ENCODE data around the gene MYO7B.

MYO7B gene

DNA sequence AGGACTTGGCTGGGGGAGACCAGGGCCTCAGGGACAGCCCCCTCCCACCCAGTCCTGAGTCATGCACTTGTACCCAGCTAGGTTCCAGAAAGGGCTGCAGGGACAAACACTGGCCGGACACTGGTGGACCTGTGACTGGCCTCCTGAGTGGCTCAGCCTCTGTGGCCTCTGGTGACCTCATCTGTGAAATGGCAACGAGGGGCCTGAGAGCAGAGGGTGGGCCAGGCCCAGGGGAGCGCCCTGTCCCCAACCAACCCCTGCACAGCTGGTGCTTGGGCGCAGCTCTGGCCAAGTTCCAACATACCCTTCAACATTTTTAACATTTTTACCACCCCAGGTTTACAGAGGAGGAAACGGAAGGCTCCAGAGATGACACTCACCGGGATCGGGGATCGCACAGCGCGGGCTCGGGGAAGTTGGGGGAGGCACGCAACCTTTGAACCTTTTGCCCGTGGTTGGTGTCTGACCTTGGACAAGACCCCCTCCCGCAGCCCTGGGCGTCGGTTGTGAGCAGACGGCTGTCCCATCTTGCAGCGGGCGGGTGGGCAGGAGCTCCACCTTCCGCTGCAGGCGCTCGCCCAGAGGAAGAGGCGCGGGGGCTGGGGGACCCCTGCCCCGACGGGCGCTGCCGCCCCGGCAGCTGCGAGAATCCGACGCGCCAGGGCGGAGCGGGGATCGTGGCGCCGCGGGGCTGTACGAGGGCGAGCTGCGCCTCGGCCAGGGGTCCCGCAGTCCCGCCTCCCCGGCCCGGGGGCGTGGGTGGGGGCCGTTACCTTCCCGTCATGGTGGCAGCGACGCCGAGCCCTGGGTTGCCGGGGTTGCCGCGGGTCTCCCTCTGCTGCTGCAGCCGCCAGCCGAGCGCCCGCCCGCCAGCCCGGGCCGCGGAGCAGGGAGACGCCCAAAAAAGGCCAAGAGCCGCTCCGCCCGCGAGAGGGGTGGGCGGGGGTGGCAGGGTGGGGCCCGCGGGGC, 139.0 kb downstream of the MYO7B start:
- DNase-seq, result no peak

DNA sequence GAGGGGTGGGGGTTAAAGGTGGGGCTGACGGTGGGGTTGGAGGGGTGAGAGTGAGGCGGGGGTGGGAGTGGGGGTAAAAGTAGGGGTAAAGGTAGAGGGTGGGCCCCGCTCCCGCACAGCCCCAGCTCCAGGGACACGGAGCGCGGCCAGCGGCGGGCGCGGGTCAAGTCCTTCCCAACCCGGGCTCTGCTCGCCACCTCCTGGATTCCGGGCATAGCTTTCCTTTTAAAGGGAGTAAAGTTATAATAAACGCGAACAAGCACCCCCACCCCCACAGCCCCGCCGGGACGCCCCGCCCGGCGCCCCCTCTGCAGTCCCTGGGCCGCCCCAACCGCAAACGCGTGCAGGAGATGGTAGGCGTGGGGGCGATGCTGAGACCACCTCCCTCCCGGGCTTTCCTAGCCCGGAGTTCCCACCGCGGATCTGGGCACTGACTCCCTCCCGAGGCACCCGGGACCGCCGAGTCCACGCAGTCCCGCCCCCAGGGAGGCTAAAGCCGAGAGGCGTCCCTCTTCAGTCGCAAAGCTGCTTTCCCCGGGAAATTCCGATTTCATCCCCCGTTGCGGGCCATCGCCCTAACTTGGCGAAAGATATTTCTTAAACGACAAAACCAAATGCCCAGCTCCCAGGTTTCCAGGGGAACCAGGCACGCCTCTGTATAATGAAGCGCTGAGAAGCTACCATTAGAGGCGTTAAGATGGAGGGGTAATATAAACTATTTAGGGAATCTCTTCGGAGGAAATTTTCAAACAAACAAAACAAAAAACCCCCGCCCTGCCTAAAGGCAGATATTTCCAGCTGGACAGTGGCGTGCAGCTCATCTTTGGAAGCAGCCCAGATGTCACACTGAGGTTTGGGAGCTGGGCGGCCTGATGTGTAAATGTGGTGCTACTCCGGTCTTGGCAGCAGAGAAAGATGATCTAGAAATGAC, 140.1 kb downstream of the MYO7B start, which contains the start of gene LIMS2:
TSS of gene LIMS2 (minus strand) at position 200 of the 931 bp plus-strand sequence. CDS start 506 bp downstream, outside the sequence.
- peak in 3 of 51 donors; percentile 28 to 47 (median 35) for DNase-seq

DNA sequence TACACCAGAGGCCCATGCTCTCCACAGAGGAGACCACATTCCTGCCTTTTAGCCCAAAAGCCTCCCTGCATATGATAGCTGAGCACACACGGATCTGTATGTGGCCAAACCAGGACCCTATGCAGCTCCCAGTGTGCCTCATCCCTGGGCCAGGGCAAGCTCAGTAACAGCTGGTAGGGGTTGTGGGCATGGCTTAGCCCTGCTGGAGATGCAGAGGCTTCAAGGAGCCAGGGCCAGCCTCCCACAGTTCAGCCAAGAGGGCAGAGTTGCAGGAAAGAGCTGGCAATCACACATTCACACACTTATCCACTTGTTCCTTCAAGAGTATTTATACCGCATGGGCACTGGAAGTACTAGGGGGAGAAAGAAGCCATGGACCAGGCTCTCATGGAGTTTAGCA, 141.4 kb downstream of the MYO7B start:
- no peak for DNase-seq

DNA sequence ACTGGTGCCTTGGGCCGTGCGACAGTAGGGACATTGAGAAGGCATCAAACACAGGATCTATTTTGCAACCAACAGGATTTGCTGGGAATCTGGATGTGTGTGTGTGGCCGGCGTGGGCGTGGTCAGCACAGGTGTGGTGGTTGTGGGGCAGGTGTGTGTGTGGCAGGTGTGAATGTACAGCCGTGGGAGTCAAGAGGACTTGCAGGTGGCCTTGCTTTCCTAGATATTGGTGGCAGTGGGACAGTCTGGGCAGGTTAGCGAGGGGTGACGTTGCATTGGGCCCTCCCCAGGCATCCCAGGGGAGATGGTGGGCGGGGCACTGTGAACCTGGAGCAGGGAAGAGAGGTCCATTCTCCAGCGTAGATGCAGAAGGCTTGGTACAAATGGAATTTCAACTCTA, 143.0 kb downstream of the MYO7B start:
- no peak for DNase-seq

DNA sequence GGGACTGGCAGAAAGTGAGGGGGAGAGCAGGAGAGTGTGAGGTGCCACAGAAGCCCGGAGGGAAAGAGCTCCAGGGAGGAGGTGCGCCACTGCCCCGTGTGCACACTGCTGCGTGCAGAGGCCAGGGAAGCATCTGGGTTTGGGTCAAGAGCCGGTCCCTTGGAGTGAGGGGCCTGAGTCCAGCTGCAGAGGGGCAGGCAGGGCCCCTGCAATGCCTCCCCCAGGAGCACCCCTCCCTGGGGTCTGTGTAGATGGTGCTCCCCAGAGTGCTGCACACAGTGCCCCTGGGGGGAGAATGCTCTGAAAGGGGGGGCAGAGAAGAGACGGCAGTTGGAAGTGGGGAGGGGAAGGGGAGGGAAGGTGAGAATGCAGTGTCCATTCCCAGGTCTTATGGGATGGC, 143.5 kb downstream of the MYO7B start:
- no peak for DNase-seq

DNA sequence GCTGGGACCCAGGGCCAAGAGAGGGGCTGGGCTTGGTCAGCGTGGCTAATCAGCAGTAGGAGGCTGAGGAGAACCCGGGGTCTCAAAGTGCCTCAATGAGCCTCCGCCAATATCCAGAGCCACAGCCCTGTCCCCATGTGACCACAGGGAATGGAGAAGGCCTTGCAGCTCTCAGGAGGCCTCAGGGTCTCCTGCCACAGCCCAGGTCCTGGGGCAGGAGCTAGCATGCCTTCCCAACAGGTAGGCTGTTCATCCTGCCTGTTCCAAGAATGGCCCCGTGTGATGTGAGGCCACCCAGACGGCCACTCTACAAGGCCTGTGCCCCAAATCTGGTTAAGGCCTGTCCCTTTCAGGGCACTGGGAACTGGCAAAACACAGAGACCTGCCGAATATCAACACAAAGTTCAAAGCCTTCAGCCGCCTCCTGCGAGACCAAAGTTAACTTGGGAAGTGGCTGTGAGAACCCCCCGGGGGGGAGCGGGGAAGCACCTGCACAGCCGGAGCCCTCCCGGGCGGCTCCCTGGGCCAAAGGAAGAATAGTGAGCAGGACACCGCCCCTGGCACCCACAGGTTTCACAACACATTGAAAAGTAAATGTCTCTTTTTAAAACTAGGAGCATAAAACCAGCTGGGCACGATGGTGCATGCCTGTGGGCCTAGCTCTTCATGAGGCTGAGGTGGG, 144.3 kb downstream of the MYO7B start:
- DNase-seq, result no peak

DNA sequence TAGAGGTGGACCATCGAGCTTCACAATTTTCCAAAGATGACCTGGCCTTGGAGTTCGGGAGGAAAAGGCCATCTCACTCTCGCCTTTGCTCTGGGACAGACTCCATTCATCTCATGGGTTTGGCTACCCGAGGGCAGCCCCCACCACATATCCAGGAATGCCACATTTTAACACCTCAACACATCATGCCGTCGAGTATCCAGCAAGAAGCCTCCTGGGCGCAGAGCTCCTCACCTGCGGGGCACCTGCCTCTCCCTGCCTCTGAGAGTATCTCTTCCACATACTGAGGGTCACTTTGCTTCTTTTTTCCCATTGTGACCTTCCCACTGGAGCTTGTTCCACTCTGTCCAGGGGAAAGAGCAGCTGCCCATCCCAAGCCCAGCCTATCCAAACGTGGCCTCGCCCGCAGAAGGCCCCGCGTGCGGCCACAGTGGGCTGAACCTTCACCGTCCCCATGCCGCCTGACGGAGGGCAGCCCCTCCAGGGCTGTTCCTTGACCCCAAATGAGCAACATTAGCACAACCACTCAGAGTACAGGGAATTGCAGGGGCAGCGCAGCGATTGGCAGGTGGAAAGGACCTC, 145.3 kb downstream of the MYO7B start:
- no peak for DNase-seq

DNA sequence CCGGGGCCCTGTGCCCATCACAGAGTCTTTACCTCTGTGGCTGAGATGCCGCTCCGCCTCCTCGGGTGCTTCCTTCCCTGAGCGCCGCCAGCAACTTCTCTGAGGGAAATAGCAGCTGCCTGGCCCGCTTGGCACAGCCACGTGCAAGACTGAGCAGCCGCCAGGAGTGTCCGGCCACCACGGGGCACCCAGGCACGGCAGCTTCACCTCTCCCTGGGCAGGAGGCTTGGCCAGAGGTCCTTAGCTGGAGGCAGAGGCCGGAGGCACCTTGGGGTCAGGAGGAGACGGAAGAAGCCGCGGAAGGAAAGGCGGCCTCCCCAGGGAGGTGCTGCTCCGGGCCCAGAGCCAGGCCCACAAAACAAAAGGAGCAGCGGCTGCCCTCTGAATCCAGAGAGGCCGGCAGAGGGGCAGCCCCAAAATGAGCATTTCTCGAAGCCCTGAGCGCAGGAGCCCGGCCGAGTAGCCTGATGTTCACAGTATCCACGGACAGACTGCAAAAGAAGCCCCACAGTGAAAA, 145.9 kb downstream of the MYO7B start:
- DNase-seq, result peak in 5 of 51 donors; percentile 12 to 41 (median 23)

DNA sequence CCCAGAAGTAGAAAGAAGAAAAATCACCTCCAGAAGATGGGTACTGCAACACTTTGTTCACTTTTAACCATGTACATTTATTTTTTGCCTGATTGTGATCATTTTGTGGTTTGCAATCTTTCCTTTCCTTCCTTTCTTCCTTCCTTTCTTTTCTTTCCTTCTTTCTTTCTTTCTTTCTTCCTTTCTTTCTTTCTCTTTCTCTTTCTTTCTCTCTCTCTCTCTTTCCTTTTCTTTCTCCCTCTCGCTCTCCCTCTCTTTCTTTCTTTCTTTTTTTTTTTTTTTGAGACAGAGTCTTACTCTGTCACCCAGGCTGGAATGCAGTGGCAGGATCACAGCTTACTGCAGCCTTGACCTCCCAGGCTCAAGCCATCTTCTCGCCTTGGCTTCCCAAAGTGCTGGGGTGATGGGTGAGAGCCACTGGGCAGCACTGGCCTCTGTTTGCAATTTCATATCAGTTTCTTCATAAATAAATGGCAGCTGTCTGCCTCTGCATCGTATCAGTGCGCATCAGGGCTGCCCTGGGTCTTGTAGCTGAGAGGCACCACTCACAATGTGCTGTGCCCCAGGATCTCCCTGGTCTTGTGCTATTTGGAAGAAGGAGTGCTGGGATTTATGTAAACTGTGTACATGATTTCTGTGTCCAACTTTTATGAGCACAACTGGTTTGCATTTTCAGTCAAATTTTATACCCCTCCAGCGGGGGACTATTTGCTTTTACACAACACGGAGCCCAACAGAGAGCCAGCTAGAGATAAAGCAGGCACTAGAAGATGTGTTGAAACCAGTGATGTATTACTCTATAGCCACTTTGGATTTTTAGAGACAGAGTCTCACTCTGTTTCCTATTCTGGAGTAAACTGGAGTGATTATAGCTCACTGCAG, 146.7 kb downstream of the MYO7B start:
- DNase-seq, result no peak

DNA sequence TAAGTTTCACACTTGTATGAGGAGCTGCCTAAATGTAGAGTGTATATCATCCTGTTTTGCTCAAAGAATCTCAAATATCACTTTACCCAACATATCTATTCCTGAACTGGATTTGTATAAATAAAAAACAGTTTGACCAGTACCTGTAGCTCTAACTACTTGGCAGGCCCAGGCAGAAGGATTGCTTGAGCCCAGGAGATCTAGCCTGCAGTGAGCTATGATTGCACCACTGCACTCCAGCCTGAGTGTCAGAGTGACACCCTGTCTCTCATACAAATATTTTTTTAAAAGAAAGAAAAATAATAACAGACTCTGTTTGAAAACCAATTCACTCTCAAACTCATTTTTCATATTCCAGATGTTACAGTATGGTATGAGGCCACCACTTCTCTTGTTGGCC, 147.6 kb downstream of the MYO7B start:
- DNase-seq, result no peak

DNA sequence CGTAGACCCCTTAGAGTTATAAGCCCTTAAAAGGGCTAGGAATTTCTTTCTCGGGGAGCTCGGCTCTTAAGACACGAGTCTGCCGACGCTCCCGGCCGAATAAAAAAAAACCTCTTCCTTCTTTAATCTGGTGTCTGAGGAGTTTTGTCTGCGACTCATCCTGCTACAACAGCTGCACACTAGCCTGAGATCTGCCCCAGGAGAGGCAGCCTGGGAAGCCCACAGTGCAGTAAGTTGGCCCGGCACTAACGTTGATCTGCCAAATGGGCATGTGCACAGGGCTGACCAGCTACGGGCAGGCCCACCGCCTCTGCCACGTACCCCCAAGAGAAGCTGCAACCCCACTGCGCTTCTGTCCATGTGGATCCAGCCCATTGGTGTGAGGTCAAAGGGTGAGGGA, 148.3 kb downstream of the MYO7B start:
- DNase-seq, result no peak

DNA sequence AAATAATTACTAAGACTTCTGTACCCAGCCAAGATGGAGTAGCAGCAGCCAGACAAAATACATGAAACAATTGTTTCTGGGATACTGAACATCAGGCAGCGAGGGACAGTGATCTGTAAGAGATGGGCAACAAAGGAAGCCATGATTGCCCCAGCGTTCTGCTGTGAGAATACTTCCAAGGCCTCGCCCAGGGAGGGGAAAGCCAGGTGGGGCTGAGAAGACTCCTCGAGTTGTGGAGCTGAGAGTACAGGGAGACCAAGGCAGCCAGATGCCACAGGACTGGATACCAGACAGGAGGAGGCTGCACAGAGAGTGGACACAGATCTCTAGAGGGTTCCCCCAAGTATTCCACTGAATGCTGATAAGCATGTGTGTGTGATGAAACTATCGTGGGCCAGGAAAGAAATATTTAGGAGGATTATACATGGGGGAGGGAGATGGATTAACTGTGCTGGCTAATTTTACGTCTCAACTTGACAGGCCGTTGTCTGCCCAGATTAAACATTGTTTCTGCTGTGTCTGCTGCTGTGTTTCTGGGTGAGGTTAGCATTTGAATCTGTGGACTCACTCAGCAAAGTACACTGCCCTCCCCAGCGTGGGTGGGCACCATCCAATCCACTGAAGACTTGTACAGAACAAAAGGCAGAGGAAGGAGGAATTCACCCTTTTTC, 150.1 kb downstream of the MYO7B start:
- DNase-seq, result no peak
